Activated CD4-positive, alpha-beta T cell treated with anti-CD3 and anti-CD28 coated beads, Interleukin-2, amount 50 U/mL, for 48 hours (primary cell): ENCODE measurements around the gene SLC6A17.
A peak's percentile ranks its signal among the peaks of the same experiment; 100 is the strongest.

ENCODE experiments used
- DNase-seq, 2 experiments: peaks; one replicate each; pipeline ENCODE4 v3.0.0-alpha.2; 2020

Gene SLC6A17

DNA sequence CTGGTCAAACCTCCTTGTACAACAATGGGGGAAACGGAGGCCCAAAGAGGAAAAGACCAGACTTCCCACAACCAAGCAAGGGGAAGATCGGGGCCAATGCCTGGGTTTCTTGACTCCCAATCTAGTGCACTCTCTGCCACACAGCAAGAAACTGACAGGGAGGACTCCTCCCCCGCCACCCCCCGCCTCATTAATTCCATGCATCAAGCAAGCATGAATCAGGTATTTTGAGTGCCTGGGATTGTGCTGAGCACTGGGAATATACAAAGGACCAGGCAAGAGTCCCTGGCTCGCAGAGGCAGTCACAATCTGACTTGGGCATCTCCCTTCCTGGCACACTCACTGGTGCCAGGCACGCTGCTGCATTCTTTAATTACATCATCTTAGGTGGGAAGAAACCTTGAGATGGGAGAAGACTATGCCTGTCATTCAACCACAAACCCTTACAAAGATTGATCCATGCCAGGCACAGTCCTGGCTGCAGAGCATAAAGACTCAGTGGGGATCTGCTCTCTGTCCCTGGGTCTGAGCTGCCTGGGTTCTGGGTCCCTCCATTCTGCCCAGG lies 55.4 kb downstream of the SLC6A17 start:
- DNase-seq: no peak

DNA sequence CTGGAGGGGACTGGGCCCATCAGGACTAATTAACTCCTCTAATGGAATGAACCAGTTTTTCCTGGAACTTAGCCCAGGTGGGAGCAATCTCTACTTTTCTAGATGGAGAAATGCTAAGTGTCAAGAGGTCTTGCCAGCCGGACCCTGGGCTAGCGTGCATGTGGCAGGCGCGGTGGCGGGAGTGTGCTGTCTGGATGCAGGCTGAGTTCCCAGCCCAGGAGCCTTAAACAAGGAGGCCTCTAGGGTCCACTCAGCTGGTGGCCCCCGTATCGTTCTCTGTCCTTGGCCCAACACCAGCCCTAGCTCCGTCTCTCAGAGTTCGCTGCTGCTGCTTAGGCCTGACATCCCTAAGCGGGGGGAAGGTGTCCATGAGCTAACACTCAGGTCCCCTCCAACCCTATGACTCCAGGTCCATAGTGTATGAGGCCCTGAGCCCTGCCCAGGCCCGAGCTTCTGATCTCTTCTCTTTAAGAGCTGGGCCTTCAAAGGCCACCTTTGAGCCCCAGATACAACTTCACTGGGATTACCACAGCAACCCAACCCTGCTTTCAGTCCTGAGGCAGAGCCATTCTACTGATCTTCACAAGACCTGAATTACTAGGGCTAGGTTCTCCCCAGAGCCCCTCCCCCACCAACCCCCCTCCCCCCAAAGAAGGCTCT lies 56.1 kb downstream of the SLC6A17 start:
- no peak for DNase-seq

GRCh38 chr1:110207831-110208230 lies 57.5 kb downstream of the SLC6A17 start:
- DNase-seq: peak; percentile 80 to 86

DNA sequence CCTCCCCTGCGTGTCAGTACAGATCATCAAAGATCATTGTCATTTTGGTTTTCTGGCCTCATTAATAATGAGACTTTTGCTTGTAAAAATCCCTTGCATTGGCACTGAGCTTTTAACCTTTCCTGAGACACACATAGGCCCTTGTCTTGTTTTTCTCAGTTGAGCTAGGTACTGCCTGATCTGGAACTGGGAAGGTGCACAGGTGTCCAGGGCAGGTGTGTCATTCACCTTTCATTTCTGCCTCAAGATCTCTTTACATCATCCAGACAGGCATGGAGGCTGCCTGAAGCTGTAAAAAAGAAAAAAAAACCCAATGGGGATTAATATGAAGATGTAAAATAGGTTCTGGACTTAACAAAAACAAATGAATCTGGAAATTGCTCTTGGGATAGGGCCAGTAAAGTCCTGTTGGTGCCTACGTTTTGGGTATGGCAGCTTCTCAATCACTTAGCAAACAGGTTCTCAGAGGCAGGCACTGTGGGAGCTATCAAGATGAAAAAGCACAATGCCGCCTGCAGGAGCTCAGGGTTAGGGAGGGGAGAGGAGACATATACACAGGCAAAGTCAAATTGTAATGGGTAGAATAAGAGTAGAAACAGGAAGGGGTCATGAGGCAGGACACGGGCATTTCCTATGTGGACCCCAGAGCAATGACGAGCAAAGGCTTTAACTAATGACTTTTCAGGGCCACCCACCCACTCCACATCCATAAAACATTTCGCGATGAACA lies 58.8 kb downstream of the SLC6A17 start:
- no peak for DNase-seq

DNA sequence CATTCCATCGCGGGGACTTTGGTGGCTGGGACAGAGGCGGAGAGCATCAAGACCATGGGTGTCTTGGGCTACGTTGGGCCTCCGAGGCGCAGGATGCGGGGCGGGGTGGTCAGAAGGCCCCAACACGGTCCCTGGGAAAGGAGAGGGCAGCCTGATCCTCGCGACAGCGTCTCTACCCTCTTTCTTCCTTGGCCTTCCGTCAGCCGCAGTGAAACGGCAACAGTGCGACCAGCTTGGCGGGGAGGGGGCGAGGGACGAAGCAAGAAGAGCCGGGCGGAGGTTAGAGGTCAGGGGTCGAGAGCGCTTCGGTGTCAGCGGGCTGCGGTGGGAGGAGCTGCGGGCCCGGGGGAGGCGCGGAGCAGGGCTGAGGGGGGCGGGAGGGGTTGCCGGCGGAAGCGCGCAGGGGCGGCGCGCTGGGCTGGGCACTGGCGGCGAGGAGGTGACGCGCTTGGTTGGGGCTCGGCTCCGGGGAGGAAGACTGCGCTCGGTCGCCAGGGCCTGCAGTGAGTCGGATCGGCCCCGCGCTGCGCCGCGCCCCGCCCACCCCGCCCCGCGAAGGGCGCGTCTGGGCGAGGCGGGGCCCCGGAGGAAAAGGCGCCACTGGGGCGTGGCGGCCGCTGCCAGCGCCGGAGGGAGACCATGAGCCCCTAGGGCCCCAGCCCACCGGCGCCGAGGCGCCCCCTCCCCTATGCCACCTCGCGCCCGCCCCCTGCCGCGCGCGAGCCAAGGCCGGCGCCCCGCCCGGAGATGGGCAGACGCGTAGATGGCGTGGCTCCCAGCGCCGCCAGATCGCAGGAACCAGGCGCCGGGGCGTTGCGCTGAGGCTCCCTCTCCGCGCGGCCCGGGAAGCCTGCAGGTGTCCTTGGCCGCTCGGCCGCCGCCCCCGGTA lies 59.7 kb downstream of the SLC6A17 start, which contains the start of gene KCNC4:
Gene KCNC4 (plus strand): TSS at position 600 of the 889 bp plus-strand sequence. CDS start 1,186 bp downstream, outside the sequence.
- peak; percentile 89 to 90 for DNase-seq

DNA sequence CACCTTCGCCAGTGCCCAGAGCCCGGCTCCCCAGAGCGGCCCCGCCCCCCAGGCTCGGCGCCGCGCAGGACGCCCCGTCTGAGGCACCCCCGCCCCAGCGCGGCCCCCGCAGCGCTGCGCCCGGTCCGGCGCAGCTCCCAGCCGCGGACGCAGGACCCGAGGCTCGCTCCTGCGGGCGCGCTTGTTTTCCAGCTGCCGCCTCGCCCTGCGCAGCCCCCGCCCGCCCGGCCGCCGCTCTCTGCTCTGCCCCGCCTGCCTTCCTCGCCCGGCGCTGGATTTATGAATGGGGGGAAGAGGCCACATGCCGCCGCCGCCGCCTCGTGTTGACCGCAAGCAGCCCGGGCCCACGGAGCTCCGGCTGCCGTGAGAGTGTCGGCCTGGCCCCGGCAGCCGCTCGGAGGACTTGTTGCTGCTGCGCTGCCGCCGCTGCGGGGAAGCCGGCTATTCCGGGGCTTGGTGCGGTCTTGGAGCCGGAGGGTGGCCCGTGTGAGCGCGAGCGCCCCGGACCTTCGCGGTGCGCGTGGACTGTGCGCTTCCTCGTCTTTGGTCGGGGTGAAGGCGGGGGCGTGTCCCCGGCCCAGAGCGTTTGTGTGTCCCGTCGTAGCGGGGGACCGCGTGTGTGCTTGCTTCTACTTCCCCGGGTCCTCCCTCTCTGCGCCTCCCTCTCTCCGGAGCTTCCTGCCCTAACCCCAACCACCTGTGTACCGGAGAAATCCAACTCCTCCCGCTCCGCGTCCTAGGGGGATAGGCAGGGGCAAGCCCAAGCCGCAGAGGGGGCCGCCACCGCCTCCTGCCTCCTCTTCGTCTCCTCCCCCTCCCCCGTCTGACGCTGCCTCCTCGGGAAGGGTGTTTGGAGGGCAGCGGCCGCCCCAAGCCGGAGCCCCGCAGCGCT lies 60.6 kb downstream of the SLC6A17 start:
- peak; percentile 60 to 66 for DNase-seq

DNA sequence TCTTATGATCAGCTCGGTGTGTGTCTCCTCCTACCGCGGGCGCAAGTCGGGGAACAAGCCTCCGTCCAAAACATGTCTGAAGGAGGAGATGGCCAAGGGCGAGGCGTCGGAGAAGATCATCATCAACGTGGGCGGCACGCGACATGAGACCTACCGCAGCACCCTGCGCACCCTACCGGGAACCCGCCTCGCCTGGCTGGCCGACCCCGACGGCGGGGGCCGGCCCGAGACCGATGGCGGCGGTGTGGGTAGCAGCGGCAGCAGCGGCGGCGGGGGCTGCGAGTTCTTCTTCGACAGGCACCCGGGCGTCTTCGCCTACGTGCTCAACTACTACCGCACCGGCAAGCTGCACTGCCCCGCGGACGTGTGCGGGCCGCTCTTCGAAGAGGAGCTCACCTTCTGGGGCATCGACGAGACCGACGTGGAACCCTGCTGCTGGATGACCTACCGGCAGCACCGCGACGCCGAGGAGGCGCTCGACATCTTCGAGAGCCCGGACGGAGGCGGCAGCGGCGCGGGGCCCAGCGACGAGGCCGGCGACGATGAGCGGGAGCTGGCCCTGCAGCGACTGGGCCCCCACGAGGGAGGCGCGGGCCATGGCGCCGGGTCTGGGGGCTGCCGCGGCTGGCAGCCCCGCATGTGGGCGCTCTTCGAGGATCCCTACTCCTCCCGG lies 61.3 kb downstream of the SLC6A17 start:
- DNase-seq: peak; percentile 45 to 54

DNA sequence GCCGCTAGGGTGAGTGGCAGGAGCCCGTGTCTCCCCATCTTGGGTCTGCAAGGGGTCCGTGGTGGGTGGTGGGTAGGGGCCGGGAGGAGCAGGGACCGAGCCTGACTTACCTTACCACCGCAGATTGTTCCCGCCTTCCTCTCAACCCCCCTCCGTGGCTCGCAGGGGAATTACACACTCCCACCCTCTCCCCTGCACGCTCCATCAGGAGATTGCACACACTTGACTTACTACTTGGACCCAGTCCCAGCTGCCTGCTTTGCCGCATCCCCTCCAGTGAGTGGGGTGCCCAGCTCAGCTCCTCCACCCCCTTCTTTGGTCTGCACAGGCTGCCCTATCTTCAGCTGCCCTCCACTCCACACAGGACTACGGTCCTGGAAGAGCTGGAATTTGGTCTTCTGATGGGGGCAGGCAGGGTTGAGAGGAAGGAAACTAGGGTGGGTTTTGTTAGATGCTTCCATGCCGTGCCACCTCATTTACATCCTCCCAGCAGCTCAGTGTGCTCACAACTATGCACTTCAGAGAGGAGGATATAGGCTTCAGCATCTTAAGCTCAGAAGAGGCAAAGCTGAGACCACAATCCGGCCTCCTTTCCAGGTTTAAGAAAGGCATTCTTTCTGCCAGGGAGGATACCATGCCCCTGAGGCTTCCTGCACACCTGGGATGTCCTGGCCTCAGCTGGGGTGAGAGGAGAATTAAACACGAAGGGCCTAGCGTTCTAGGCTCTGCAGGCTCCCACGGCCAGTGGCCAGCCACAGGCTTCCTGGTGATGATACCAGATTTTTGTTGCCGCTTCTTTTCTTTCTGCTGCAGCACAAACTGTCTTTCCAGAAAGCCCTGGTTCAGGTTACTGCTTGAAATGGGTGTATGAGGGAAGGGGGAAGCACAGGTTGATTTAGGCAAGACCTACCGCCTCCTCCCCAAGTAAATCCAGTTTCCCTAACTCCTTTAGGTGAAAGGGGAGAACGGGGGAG lies 62.2 kb downstream of the SLC6A17 start:
- DNase-seq: no peak

DNA sequence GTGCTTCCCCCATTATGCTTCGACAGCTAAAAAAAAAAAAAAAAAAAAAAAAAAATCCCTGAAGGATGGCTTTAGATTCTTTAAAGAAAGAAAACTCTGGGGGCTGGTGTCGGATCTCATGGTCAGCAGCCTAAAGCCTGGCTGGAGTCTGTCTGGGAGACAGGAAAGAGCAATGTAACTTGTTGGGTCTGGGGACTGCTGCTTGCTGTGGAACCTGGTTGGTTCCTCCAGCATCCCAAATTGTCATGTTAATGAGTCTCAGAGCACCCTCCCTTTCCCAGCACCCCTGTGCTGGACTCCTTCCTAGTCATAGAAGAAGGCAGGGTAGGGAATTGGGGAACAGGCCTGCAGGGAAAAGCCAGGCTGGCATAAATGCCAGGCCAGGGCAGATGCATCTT lies 62.8 kb downstream of the SLC6A17 start:
- DNase-seq: no peak

DNA sequence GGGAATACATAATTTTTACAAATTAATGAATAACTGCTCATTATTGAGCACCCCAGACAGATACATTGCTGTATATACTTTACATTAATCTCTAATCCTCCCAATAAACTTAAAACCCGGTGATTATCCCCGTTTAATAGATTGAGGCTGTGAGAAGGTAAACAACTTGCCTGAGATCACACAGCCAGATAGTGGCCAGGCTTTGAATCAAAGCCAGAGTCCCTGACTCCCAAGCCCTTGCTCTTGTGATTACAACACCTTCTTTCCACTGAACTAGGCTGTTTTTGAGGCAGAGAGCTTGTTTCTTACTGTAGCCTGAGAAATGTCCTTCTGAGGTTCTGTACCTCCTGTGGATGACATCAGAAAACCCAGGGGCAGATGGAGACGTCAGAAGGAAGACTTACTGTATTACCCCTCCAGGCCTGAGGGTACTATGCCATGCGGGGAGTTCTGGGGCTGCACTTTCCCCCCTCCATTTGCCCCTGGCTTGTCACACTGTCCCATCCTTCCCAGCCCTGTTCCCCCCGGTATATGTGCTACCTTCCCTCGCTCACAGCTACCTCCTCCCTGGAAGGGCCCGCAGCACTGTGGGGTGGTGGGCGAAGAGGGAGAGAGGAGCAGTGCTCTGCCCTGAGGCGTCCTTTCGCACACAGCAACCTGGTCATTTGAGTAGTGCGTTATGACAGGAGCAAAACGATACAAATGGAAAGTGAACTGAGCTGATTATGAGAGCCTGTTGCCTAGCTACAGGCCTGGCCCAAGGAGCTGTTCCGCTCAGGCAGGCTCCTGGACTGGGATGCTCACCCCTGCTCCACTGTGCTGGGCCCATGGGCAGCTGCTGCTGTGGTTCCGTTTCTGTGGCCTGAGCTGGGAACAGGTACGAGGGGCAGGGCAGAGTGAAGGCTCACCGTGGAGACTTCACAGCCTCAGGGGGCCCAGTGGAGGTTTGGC lies 64.4 kb downstream of the SLC6A17 start:
- no peak for DNase-seq

DNA sequence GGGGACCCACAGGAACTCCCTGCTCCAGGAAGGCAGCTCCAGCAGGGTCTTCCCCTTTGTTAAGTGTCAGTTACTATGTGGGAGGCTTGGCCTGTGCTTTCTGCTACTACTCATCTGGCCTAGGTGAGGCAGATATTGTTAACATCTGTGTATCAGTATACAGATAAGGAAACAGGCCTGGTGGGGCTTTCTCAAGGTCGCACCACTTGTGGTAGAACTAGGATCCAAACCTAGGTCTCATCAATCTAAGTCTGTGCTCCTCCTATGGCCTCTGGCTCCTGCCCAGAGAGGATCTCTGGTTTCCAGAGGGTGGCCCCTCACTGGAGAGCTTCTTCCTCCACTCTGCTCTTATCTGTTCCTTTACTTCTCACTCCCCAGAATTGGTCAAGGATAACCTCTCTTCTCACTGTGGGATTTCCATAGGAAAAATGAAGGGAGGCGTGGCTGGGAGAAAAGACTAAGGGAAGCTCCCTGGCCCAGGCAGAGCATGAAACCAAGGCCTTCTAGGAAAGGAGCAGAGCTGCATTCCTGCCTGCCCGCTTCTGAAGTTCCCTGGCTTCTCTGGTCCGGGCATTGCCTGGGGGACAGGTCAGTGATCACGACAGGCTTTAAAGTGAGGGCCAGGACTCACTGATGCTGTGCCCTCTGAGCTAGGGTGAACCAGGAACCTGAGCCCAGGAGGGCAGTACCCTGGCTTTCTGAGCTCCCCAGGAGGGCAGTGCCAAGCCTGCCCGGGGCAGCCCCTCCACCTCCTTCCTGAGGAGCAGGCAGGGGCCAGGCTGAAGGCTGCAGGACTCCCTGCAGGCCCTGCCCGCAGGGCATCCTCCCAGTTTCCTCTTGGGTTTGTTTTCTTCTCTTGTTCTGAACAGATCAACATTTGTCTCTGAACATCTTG lies 65.6 kb downstream of the SLC6A17 start:
- no peak for DNase-seq

DNA sequence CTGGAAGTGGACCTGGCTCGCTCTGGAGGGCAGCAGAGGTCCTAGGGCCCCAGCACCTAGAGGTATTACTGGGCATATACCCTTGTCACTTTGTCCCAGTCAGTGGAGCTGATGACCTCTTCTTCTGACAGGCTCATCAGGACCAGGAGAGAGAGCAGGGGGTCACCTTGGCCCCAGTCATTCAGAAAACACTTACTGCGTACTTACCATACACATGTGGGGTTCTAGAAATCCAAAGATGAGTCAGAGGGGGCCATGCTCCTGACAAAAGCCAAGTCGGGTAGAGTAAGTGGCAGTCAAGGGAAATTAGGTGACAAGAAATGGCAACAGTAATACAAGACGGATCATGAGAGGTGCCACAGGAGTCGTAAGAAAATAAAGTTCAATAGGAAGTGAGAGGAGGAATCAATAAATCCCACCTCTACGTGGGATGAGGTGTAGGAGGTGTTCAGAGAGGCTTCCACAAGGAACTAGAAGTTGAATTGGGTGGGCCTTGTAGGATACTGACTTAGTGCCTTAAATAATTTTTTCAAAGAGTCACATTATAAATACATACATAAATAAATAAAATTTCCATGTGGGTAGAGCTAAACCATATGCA lies 66.7 kb downstream of the SLC6A17 start:
- peak in 1 of 2 experiments; percentile 38 for DNase-seq

GRCh38 chr1:110218137-110218536 lies 67.8 kb downstream of the SLC6A17 start:
- no peak for DNase-seq

GRCh38 chr1:110218739-110219138 lies 68.4 kb downstream of the SLC6A17 start:
- DNase-seq: no peak

DNA sequence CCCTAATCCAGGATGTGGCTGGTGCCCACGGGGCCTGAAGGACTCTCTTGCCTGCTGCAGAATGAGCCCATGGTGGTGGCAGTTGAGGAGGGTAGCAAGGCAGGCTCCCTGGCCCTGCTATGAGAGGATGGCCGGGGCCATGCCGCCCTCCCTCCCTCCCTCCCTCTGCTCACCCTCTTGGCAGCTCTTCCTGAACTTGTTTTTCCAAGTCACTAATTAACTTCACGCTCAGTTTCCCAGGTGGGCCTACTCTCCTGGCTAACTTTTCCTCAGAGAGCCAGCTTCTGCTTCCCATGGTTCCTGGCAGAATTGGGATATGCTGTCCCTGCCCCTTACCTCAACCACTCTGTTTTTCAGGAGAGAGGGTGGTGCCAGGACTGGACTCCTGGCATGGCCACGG lies 70.0 kb downstream of the SLC6A17 start:
- no peak for DNase-seq

GRCh38 chr1:110221119-110221518 lies 70.8 kb downstream of the SLC6A17 start:
- no peak for DNase-seq

DNA sequence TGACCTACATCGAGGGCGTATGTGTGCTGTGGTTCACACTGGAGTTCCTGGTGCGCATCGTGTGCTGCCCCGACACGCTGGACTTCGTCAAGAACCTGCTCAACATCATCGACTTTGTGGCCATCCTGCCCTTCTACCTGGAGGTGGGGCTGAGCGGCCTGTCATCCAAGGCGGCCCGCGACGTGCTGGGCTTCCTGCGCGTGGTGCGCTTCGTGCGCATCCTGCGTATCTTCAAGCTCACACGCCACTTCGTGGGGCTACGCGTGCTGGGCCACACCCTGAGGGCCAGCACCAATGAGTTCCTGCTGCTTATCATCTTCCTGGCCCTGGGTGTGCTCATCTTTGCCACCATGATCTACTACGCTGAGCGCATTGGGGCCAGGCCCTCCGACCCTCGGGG lies 72.8 kb downstream of the SLC6A17 start:
- DNase-seq: no peak
